HCT116 (cell line): Measurements from ENCODE around the gene FABP3. TPM values are rescaled to one million over a fixed set of nuclear protein-coding genes. Genes with fewer than 3 reads are reported as not detected.

Experiments used
- ATAC-seq: fragments of 200-7000 bp; cut with Tn5 transposase; 2 replicates; pipeline ENCODE4 v1.9.1; 2020; ENCODE audit warnings: mild to moderate bottlenecking, moderate library complexity
- BruUV-seq: library from RNA; stranded (reverse); fragments of 400-500 nt; replicated peaks from 2 replicates; lab custom pipeline; 2021; lab: Mats Ljungman, UMichigan
- CTCF ChIA-PET: fragments of 300-600 bp; sonication (Branson Sonifier 250); formaldehyde crosslinking; loops from one replicate; lab custom pipeline; 2021; ENCODE audit warnings: antibody characterized with exemption; lab: Charles Lee
- POLR2A ChIA-PET: fragments of 300-600, 350-600 bp; sonication (Branson Sonifier 250); formaldehyde crosslinking; loops from one replicate; lab custom pipeline; 2021; ENCODE audit warnings: antibody characterized with exemption; lab: Charles Lee
- RAD21 ChIA-PET, 2 experiments: fragments of 300-600 bp; sonication (Branson Sonifier 250); formaldehyde crosslinking; loops; one replicate each; lab custom pipeline; 2023; ENCODE audit warnings: low total read pairs in 2 of 2; ENCODE audit not compliant: uncharacterized antibody in 2 of 2, unreplicated experiment in 2 of 2, low non-redundant PET in 1 of 2; lab: Charles Lee
- DNase-seq: peaks from one replicate; pipeline ENCODE4 v3.0.0-alpha.2; 2010; ENCODE audit warnings: low read depth, low spot score
- H2AFZ ChIP-seq: fragments of 200-600 bp; shearing (Covaris generic), sonication (generic); 2 replicates; pipeline ENCODE4 v1.6.1; 2017; ENCODE audit warnings: low read depth, mixed run types, mixed read lengths, antibody characterized with exemption, low read length; ENCODE audit not compliant: poor library complexity, severe bottlenecking
- H3K27ac ChIP-seq: 2 replicates; pipeline ENCODE4 v1.5.1; 2012; ENCODE audit warnings: low read depth, low read length
- H3K27me3 ChIP-seq: fragments of 200-600 bp; sonication (generic); 2 replicates; pipeline ENCODE4 v1.6.1; 2016; ENCODE audit warnings: mixed run types, low read length, mixed read lengths; ENCODE audit not compliant: insufficient read depth
- H3K36me3 ChIP-seq, 2 experiments: fragments of 200-500 bp in 1 of 2; fragments of 200-600 bp in 1 of 2; sonication (Bioruptor generic) in 1 of 2; sonication (generic) in 1 of 2; 2 replicates each; pipeline versions ENCODE4 v1.5.1 to v1.6.1; 2014 to 2016; ENCODE audit warnings: low read length in 2 of 2, inconsistent platforms in 1 of 2, mixed read lengths in 1 of 2, mixed run types in 1 of 2; ENCODE audit not compliant: insufficient read depth in 2 of 2, control insufficient read depth in 1 of 2
- H3K4me1 ChIP-seq, 2 experiments: fragments of 200-600 bp in 1 of 2; sonication (generic) in 1 of 2; 2 replicates each; pipeline versions ENCODE4 v1.5.1 to v1.6.1; 2012 to 2017; ENCODE audit warnings: low read length in 2 of 2, inconsistent platforms in 1 of 2, mild to moderate bottlenecking in 1 of 2, mixed read lengths in 1 of 2, mixed run types in 1 of 2, moderate library complexity in 1 of 2; ENCODE audit not compliant: insufficient read depth in 2 of 2, control insufficient read depth in 1 of 2
- H3K4me2 ChIP-seq: fragments of 200-600 bp; sonication (generic); 2 replicates; pipeline ENCODE4 v1.6.1; 2017; ENCODE audit warnings: mixed run types, low read length, mixed read lengths
- H3K4me3 ChIP-seq, 2 experiments: fragments of 200-600 bp in 1 of 2; sonication (generic) in 1 of 2; replicated peaks in 1 of 2; 2 replicates each; pipeline ENCODE4 v1.5.1; 2011 to 2016; ENCODE audit warnings: low read length in 2 of 2, control low read depth in 1 of 2, low read depth in 1 of 2, mild to moderate bottlenecking in 1 of 2, mixed read lengths in 1 of 2, mixed run types in 1 of 2
- H3K79me2 ChIP-seq: fragments of 200-600 bp; sonication (generic); 2 replicates; pipeline ENCODE4 v1.6.1; 2017; ENCODE audit warnings: mild to moderate bottlenecking, mixed run types, low read length, moderate library complexity, mixed read lengths; ENCODE audit not compliant: insufficient read depth
- H3K9ac ChIP-seq: fragments of 200-600 bp; sonication (generic); 2 replicates; pipeline ENCODE4 v1.6.1; 2016; ENCODE audit warnings: low read length, mixed read lengths
- H3K9me2 ChIP-seq: fragments of 200-600 bp; sonication (generic), shearing (Covaris generic); 2 replicates; pipeline ENCODE4 v1.6.1; 2017; ENCODE audit warnings: mixed run types, mild to moderate bottlenecking, moderate library complexity; ENCODE audit not compliant: insufficient read depth
- H3K9me3 ChIP-seq, 2 experiments: fragments of 200-500 bp in 1 of 2; fragments of 200-600 bp in 1 of 2; sonication (Bioruptor generic) in 1 of 2; sonication (generic) in 1 of 2; 2 replicates each; pipeline ENCODE4 v1.6.1; 2014 to 2017; ENCODE audit warnings: low read length in 2 of 2, mixed read lengths in 2 of 2, inconsistent platforms in 1 of 2, low read depth in 1 of 2, mild to moderate bottlenecking in 1 of 2, mixed run types in 1 of 2, moderate library complexity in 1 of 2; ENCODE audit not compliant: control insufficient read depth in 1 of 2, insufficient read depth in 1 of 2
- H4K20me1 ChIP-seq: fragments of 200-600 bp; sonication (generic), shearing (Covaris generic); 2 replicates; pipeline ENCODE4 v1.6.1; 2017; ENCODE audit warnings: mixed run types, mild to moderate bottlenecking, moderate library complexity; ENCODE audit not compliant: insufficient read depth
- CBX3 ChIP-seq: IDR thresholded peaks from 2 replicates; pipeline ENCODE4 v1.6.1; 2012; ENCODE audit warnings: low read depth
- CEBPB ChIP-seq: IDR thresholded peaks from 2 replicates; pipeline ENCODE4 v1.6.1; 2012; ENCODE audit warnings: low read depth
- EGR1 ChIP-seq: IDR thresholded peaks from 2 replicates; pipeline ENCODE4 v1.6.1; 2012; ENCODE audit warnings: low read depth
- ELF1 ChIP-seq: IDR thresholded peaks from 2 replicates; pipeline ENCODE4 v1.6.1; 2012; ENCODE audit warnings: low read depth, borderline replicate concordance
- EZH2phosphoT487 ChIP-seq: fragments of 200-600 bp; IDR thresholded peaks from 2 replicates; pipeline ENCODE4 v1.6.1; 2018; ENCODE audit warnings: antibody characterized with exemption, borderline replicate concordance
- JUND ChIP-seq: IDR thresholded peaks from 2 replicates; pipeline ENCODE4 v1.6.1; 2012
- MAX ChIP-seq: IDR thresholded peaks from 2 replicates; pipeline ENCODE4 v1.6.1; 2012
- POLR2A ChIP-seq: IDR thresholded peaks from 2 replicates; pipeline ENCODE4 v1.7.0; 2011; ENCODE audit warnings: borderline replicate concordance; ENCODE audit not compliant: insufficient read depth, insufficient read length; ENCODE audit errors: extremely low read depth
- REST ChIP-seq: IDR thresholded peaks from 2 replicates; pipeline ENCODE4 v1.6.1; 2012; ENCODE audit warnings: low read depth
- SP1 ChIP-seq: IDR thresholded peaks from 2 replicates; pipeline ENCODE4 v1.6.1; 2012; ENCODE audit warnings: low read depth
- TCF7L2 ChIP-seq: IDR thresholded peaks from 2 replicates; pipeline ENCODE4 v1.7.0; 2011; ENCODE audit warnings: borderline replicate concordance, inconsistent platforms; ENCODE audit not compliant: insufficient read depth, insufficient read length; ENCODE audit errors: extremely low read depth
- ZNF274 ChIP-seq: fragments of 200-500 bp; sonication (Bioruptor generic); IDR thresholded peaks from 2 replicates; pipeline ENCODE4 v1.6.1; 2014; ENCODE audit warnings: mild to moderate bottlenecking, low read depth, low read length, inconsistent platforms
- intact Hi-C: fragments of 100-400 bp; cut with micrococcal nuclease; formaldehyde crosslinking; loops from 2 replicates; pipeline ENCODE4 v1.10.0; 2022
- total RNA-seq: library from RNA; stranded (reverse); gene quantifications from one replicate; pipeline ENCODE4 v1.2.1, GENCODE V29; 2021; ENCODE audit not compliant: unreplicated experiment

The FABP3 gene
- total RNA-seq, 1 experiment from 2014 or later = not detected

- ATAC-seq (no peak), DNase-seq (no peak)
- 0 out of 4 replicates have a peak, but pooled peaks cover 0 to 3% of the 10 kb centered on the region in 2 experiments for H3K36me3 ChIP-seq
- no peaks in the 10 kb centered on the region for H3K9me2 ChIP-seq
- no peak overlapping the region for H3K9ac ChIP-seq
- TF ChIP-seq EZH2phosphoT487 = no peak
- TF ChIP-seq SP1 = no peak
- no peak for TF ChIP-seq POLR2A
- no peak for TF ChIP-seq MAX
- no peak for TF ChIP-seq CBX3
- no peak for TF ChIP-seq EGR1
- TF ChIP-seq TCF7L2 = no peak
- TF ChIP-seq ELF1 = no peak
- no peak for TF ChIP-seq CEBPB
- TF ChIP-seq REST = no peak
- no peak for TF ChIP-seq ZNF274
- TF ChIP-seq JUND = no peak
- TF ChIP-seq, all 23 proteins: peak for 0
- Histone ChIP-seq H3K9me3 (no peaks in the 10 kb centered on the region), H3K79me2 (no peaks in the 10 kb centered on the region), H3K27ac (no peak overlapping the region), H3K27me3 (no peaks in the 10 kb centered on the region), H2AFZ (no peak overlapping the region), H3K4me1 (no peaks in the 10 kb centered on the region), H4K20me1 (no peaks in the 10 kb centered on the region), H3K4me3 (no peak overlapping the region), H3K4me2 (no peak overlapping the region)
- POLR2A ChIA-PET = interaction anchor here (0.9 kb wide), 1 partner anchor 31 kb away, joined by 3 read pairs; the partner anchor contains the start of genes SNRNP40 and ZCCHC17
- RAD21 ChIA-PET = no interaction called here
- BruUV-seq = no TSS peak
- CTCF ChIA-PET = no interaction called here
- intact Hi-C loops = no loop called here
These were observed 45.5 kb downstream of the FABP3 start for GRCh38 chr1:31327381-31327780.
